ENCODE results near the gene MED27.

- TF ChIP-seq, protein P1, sequence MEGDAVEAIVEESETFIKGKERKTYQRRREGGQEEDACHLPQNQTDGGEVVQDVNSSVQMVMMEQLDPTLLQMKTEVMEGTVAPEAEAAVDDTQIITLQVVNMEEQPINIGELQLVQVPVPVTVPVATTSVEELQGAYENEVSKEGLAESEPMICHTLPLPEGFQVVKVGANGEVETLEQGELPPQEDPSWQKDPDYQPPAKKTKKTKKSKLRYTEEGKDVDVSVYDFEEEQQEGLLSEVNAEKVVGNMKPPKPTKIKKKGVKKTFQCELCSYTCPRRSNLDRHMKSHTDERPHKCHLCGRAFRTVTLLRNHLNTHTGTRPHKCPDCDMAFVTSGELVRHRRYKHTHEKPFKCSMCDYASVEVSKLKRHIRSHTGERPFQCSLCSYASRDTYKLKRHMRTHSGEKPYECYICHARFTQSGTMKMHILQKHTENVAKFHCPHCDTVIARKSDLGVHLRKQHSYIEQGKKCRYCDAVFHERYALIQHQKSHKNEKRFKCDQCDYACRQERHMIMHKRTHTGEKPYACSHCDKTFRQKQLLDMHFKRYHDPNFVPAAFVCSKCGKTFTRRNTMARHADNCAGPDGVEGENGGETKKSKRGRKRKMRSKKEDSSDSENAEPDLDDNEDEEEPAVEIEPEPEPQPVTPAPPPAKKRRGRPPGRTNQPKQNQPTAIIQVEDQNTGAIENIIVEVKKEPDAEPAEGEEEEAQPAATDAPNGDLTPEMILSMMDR (IDR thresholded peaks at IDR 0.05): no peak
- TF ChIP-seq POLR2A (IDR thresholded peaks at IDR 0.05; ENCODE audit: low read depth): no peak
- TF ChIP-seq POLR2AphosphoS5 (IDR thresholded peaks at IDR 0.05): no peak
Observed at GRCh38 chr9:131864531-131864930, 215.1 kb downstream of the MED27 start.
